ENCODE measurements around the gene MED26.

- TF ChIP-seq CTCF (IDR thresholded peaks at IDR 0.05) = no peak
- TF ChIP-seq POLR2A (IDR thresholded peaks at IDR 0.05) = no peak
Observed at GRCh38 chr19:16598848-16599247, 29.2 kb downstream of the MED26 start.
